Measurements from ENCODE around the gene IL10RA.

Gene IL10RA

DNA sequence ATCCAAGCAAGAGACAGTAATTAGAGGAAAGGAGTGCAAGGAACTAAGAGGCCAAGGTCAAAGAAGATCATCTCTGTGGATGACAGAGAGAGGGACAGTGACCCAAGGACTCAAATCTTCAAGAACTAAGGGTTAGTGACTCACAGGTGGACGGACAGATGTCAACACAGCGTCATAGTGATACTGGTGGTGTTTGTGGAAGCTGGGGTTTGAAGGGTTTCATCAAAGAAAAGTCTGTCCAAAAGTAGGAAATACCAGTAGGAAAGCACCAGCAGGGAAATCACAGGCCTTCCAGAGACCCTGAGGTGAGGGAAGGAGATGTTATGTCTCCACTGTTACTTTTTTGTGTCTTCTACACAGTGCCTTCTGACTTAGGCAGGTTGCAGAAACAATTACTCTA is 32.2 kb downstream of the IL10RA start:
- Histone ChIP-seq H3K27ac (no peak overlapping the region), H3K4me3 (no peak overlapping the region)

DNA sequence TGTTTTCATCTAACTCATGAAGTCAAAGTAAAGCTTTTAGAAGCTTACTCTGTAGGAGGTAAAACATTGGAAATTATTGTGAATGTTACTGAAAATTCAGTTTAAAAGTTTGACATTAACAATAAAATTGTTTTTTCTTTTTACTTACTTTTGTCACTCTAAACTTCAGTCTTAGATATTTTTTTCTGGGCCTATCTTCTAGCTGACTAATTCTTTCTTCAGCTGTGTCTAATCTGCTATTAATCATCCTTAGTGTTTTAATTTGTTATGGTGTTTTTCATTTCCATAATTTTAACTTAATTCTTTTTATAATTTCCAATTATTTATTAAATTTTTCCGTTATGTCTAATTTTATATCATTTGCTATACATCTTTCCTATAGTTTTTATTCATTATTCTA is 35.0 kb downstream of the IL10RA start:
- H3K27ac ChIP-seq, result no peak overlapping the region
- no peak overlapping the region for H3K4me3 ChIP-seq

GRCh38 chr11:118027694-118028093 is 41.5 kb downstream of the IL10RA start:
- Histone ChIP-seq H3K4me3 (no peak overlapping the region), H3K27ac (no peak overlapping the region)

GRCh38 chr11:118028626-118029025 is 42.4 kb downstream of the IL10RA start:
- H3K27ac ChIP-seq, result no peak overlapping the region

DNA sequence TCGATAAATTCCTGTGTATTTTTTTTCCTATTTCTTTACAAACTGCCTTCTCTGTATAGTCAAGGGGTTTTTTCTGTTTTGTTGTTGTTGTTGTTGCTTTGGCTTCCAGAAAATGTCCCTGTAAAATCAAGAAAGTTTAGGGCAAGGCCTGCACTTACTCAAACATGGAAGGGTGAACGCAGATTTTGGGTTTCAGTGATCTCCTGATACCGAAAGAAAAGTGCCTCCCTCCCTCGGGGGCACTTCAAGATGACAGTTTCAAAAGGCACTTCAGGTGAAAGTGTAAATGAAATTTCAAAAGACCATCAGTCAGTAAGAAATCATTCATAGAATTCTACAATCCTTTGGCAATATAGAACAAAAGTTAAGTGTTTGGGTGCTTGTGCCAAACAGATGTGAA is 47.2 kb downstream of the IL10RA start:
- no peak overlapping the region for H3K4me3 ChIP-seq
- H3K27ac ChIP-seq, result no peak overlapping the region

More at GRCh38 chr11:118028626-118029025, 42.4 kb downstream of the IL10RA start:
- H3K4me3 ChIP-seq, result no peak overlapping the region

DNA sequence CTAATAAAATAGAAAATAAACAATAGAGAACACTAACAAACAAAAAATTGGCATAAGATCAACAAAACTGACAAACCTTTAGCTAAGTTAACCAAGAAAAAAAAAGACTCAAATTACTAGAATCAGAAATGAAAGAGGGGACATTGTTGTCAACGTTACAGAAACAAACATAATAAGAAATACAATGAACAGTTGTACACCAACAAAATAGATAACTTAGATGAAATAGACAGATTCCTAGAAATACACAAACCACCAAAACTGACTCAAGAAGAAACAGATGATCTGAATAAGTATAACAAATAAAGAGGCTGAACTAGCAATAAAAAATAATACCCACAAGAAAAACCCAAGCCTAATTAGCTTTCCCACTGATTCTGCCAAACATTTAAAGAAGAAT is 55.9 kb downstream of the IL10RA start:
- no peak overlapping the region for H3K4me3 ChIP-seq
- H3K27ac ChIP-seq, result no peak overlapping the region

DNA sequence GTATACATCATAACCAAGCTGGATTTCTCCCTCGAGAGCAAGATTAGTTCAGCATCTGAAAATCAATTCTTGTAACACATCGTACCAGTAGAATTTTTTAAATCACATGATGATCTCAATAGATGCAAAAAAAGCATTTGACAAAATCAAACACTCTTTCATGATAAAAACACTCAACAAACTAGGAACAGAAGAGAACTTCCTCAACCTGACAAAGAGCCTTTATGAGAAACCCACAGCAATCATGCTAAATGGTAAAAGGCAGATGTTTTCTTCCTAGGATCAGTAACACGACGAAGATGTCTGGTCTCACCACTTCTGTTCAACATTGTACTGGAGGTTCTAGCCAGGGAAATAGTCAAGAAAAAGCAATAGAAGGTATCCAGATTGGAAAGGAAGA is 56.6 kb downstream of the IL10RA start:
- H3K27ac ChIP-seq, result peak overlapping the region in 1 of 21 experiments; percentile 26
- H3K4me3 ChIP-seq, result no peak overlapping the region

- no peak overlapping the region for H3K4me3 ChIP-seq
- peak overlapping the region in 4 of 21 experiments; percentile 60 to 85 (median 72) for H3K27ac ChIP-seq
Measured at GRCh38 chr11:118045191-118045590, 59.0 kb downstream of the IL10RA start.

DNA sequence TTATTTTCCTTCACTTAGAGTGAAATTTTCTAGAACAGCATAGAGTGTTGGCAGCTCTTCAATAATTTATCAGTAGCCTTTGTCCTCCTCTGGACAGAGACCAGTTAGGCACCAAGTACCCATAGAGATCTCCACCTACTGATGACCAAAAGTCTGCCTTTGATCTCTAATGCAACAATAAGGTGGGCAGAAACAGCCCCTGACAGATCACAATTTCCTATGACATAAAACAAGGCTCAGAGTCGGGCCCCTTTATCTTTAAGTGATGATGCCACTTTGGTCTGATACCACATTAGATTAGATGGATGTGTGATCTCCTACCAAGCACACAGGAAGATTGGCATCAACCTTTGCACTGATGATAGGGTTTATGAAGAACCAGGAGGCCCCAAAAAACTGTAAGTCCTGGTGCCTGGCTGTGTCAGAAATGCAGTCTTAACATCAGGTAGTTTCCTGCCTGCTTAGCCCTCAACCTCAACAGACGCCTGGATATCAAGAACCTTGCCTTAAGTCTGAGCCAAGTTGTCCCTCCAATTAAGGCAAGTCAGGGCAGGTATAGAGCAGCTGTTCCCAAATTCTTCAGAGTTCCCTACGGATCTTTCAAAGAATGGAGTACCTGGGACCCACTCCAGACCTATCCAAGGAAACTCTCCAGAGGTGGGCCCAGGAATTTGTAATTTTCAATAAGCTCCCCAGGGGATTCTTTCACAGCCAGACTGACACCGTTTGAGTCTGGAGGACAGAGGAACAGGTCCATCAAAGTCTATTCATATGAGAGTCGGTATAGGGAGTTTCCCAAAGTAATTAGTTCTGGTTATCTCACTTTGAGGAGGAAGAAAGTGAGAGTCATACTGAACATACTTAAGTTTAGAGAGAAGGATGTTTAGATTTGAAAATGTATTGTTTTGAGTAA is 60.1 kb downstream of the IL10RA start:
- peak overlapping the region in 10 of 21 experiments; percentile 9 to 85 (median 52) for H3K27ac ChIP-seq
- H3K4me3 ChIP-seq, result no peak overlapping the region

DNA sequence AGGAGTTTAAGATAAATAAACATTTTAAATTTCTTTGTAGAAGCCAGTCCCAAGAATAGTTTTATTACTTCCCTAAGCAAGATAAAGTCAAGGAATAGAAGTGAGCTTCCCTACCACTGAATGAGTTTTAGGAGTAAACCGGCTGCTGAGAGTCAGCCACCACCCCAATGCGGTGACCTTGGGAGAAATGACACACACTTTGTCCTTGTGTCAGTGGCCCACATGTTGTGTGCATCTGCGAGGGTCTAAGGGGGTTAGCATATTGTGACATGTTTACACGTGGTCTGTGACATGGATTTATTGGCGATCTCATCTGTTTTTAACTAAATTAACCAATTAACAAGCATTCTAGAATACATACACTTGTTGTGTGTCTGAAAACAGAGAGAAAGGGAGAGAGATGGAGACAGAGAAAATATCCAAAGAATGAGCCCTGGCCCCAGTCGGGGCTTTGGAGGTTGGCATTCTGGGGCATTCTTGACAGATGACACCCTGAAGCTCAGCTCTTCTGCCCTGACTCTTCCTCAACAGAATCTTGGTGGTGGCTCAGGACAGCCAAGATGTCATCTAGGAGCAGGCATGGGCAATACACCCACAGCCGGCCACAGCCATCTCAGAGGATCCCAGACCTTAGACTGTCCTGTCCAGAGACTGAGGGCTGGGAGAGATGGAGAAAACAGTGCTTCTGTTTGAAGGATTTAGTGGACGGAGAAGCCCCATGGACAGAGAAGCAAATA is 60.9 kb downstream of the IL10RA start:
- no peak overlapping the region for H3K4me3 ChIP-seq
- peak overlapping the region in 9 of 21 experiments; percentile 9 to 85 (median 60) for H3K27ac ChIP-seq

GRCh38 chr11:118047749-118048148 is 61.6 kb downstream of the IL10RA start:
- Histone ChIP-seq H3K27ac (peak overlapping the region in 5 of 21 experiments; percentile 21 to 85 (median 62)), H3K4me3 (no peak overlapping the region)

- H3K27ac ChIP-seq, result peak overlapping the region in 1 of 21 experiments; percentile 44
Measured at GRCh38 chr11:118048472-118049370, 62.5 kb downstream of the IL10RA start.

GRCh38 chr11:118049771-118050170 is 63.6 kb downstream of the IL10RA start:
- Histone ChIP-seq H3K27ac (peak overlapping the region in 6 of 21 experiments; percentile 24 to 85 (median 72)), H3K4me3 (no peak overlapping the region)

More at GRCh38 chr11:118048472-118049370, 62.5 kb downstream of the IL10RA start:
- no peak overlapping the region for H3K4me3 ChIP-seq

DNA sequence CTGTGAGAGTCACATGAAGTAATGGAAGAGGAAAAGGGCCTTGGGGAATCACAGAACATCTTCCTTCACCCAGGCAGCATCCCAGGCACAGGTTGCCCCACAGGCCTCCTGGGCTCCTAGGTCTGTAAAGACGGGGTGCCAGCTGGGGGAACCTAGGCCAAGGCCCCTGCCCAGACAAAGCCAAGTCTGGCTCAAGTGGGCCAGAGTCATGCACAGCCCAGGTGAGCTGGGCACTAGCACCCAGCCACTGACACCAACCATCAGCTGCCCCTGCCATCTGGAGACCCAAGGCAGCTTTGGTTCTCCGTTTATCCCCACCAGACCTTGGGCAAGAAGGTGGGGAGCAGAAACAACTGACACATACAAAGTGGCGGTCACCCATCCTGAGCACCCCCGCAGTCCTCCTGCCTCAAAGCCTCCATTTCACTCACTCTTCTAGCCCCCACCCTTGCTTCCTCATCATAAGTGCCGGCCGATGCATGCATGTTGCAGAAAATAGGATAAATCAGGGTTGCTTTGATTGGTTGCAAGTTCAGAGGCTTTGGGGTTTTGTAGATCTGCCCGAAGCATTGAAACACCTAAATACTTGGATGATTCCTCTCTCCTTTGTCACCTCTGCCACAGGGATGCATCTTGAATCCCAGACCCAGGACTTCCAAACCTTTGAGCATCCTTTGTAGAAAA is 64.2 kb downstream of the IL10RA start:
- H3K27ac ChIP-seq, result peak overlapping the region in 8 of 21 experiments; percentile 22 to 85 (median 72)
- H3K4me3 ChIP-seq, result no peak overlapping the region
